Glutamatergic neuron (in vitro differentiated cells): ENCODE data around the gene TES. TPM values are rescaled to one million over a fixed set of nuclear protein-coding genes. Genes with fewer than 3 reads are reported as not detected.

Source experiments
- DNase-seq: peaks from one replicate; pipeline ENCODE4 v3.0.0; 2022
- H3K27ac Mint-ChIP-seq: one replicate; pipeline ENCODE4 v1.8.0; 2020; ENCODE audit warnings: mild to moderate bottlenecking, mixed read lengths, inconsistent platforms; ENCODE audit not compliant: unreplicated experiment
- H3K27me3 Mint-ChIP-seq: one replicate; pipeline ENCODE4 v1.8.0; 2020; ENCODE audit warnings: mild to moderate bottlenecking, moderate library complexity, mixed read lengths, inconsistent platforms; ENCODE audit not compliant: unreplicated experiment
- H3K36me3 Mint-ChIP-seq: one replicate; pipeline ENCODE4 v1.8.0; 2020; ENCODE audit warnings: mild to moderate bottlenecking, mixed read lengths, inconsistent platforms; ENCODE audit not compliant: unreplicated experiment
- H3K4me1 Mint-ChIP-seq: one replicate; pipeline ENCODE4 v1.8.0; 2020; ENCODE audit warnings: mild to moderate bottlenecking, low read depth, mixed read lengths, inconsistent platforms; ENCODE audit not compliant: unreplicated experiment
- H3K4me3 Mint-ChIP-seq: one replicate; pipeline ENCODE4 v1.8.0; 2020; ENCODE audit warnings: mild to moderate bottlenecking, mixed read lengths, inconsistent platforms; ENCODE audit not compliant: unreplicated experiment
- H3K9me3 Mint-ChIP-seq: one replicate; pipeline ENCODE4 v1.8.0; 2020; ENCODE audit warnings: mild to moderate bottlenecking, moderate library complexity, mixed read lengths, inconsistent platforms; ENCODE audit not compliant: unreplicated experiment
- CTCF ChIP-seq: fragments of 200-600 bp; sonication (generic); IDR thresholded peaks from one replicate; pipeline ENCODE4 v1.5.0; 2021; ENCODE audit not compliant: partially characterized antibody, unreplicated experiment
- total RNA-seq: library from RNA; stranded (reverse); fragmentation: NEBNext Ultra II Directional; extraction: Animal tissue kit (Norgen Biotek cat#: 25700); gene quantifications from one replicate; pipeline ENCODE4 v1.2.1, GENCODE V29; 2021; ENCODE audit not compliant: unreplicated experiment

Gene TES
- total RNA-seq, 1 donor from 2014 or later: 53.5 TPM

DNA sequence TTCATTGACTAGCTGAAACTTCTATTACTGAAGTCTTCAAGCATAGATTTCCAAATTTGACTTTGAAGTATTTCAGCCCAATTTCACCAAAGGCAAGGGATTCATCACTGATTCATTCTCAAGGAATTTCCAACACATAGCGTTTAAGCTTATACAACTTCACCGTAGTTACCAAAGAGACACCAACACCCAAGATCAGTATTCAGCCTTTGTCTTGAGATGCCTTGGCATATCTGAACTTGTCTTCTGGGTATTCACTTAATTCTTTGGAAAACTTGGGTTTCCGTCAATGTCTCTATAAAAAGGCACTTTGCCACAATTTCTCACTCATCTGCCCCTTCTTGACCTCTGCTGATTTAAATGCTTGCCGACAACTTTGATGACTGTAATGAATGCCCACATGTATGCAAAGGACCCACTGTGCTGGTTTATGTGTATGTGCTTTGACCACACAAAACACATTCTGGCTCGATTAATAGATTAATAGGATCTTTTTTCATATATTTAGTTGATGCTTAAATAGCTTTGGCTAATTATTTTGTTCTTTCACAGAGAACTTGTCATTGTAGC lies 49.6 kb downstream of the TES start:
- TF ChIP-seq CTCF: no peak
- no peaks in the 10 kb centered on the region for H3K36me3 Mint-ChIP-seq
- no peaks in the 10 kb centered on the region for H3K27me3 Mint-ChIP-seq
- no peak for DNase-seq
- H3K27ac Mint-ChIP-seq: no peak overlapping the region
- H3K4me3 Mint-ChIP-seq: no peak overlapping the region
- no peaks in the 10 kb centered on the region for H3K4me1 Mint-ChIP-seq
- no peaks in the 10 kb centered on the region for H3K9me3 Mint-ChIP-seq

GRCh38 chr7:116261904-116262303 lies 51.6 kb downstream of the TES start:
- no peak for TF ChIP-seq CTCF
- DNase-seq: no peak
- Mint-ChIP-seq H3K9me3 (no peaks in the 10 kb centered on the region), H3K27ac (no peak overlapping the region), H3K36me3 (no peaks in the 10 kb centered on the region), H3K4me1 (no peaks in the 10 kb centered on the region), H3K4me3 (no peak overlapping the region), H3K27me3 (no peaks in the 10 kb centered on the region)

DNA sequence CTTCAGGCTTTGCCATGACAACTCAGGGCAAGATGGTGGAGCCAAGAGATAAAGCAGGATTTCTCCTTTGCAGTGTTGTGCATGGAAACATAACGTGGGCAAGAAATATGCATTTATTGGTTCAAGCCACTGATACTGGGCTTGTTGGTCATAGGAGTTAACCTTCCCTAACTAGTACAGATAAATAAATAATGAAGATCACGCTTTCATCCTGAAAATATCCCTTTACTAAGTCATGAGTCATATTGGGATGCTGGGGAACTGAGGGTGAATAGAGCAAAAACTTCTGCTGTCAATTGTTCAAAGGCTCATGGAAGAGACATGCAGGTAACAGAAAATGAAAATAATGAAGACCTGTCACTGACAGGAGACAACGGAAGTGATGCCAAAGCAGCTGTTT lies 55.5 kb downstream of the TES start:
- TF ChIP-seq CTCF: no peak
- Mint-ChIP-seq H3K4me1 (no peaks in the 10 kb centered on the region), H3K4me3 (no peak overlapping the region), H3K27me3 (no peaks in the 10 kb centered on the region), H3K9me3 (no peaks in the 10 kb centered on the region), H3K36me3 (no peaks in the 10 kb centered on the region), H3K27ac (no peak overlapping the region)
- no peak for DNase-seq

GRCh38 chr7:116269466-116269865 lies 59.1 kb downstream of the TES start:
- Mint-ChIP-seq H3K36me3 (no peaks in the 10 kb centered on the region), H3K4me3 (no peak overlapping the region), H3K27me3 (no peaks in the 10 kb centered on the region), H3K9me3 (no peaks in the 10 kb centered on the region), H3K4me1 (no peaks in the 10 kb centered on the region), H3K27ac (no peak overlapping the region)
- DNase-seq: no peak
- no peak for TF ChIP-seq CTCF

DNA sequence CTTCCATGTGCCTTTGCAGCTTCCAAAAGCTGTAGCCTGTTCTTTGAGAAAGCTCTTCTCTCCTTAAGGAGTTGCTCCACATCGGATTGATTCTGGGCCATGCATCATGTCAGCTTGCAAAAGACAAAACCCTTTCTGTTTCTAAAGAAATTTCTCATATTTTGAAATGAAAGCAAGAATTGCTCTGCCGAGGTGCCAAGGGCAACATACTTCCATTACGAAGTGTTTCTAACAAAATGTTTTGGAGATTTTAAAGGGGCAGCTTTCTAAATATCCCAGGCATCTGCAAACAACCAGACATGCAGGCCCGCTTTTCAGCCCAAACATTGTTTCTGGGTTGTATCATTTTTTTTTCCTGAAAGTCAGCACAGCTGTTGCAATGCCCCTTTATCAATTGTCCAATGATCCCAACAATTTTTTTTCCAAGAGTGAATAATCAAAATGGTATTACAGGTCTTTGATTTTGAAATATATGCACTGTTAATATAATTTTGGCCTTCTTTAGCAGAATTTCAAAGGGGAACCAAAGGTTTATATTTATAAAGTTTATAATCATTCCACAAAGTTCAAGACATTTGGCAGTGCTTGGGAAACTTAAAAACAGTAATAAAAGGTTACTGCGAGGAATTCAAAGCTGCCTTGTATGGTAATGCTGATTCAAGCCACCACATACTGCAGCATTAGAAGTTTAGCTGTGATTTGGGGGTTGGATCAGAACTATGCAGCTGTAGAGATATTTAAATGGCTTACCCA lies 61.0 kb downstream of the TES start:
- H3K27ac Mint-ChIP-seq: no peak overlapping the region
- DNase-seq: no peak

More for the DNA sequence above, 61.0 kb downstream of the TES start:
- H3K4me3 Mint-ChIP-seq: no peak overlapping the region
- no peaks in the 10 kb centered on the region for H3K4me1 Mint-ChIP-seq
- peaks cover 5% of the 10 kb centered on the region for H3K27me3 Mint-ChIP-seq
- no peak for TF ChIP-seq CTCF
- no peaks in the 10 kb centered on the region for H3K36me3 Mint-ChIP-seq
- H3K9me3 Mint-ChIP-seq: no peaks in the 10 kb centered on the region
